H9 (cell line): ENCODE measurements around the gene ADAMTS16. TPM values are rescaled to one million over a fixed set of nuclear protein-coding genes. Genes with fewer than 3 reads are reported as not detected.

Experiments used
- DNase-seq: peaks from one replicate; pipeline ENCODE4 v3.0.0-alpha.2; 2017
- H2AFZ ChIP-seq: one replicate; pipeline ENCODE4 v1.6.1; 2013; ENCODE audit warnings: mild to moderate bottlenecking, low read length, control low read depth, moderate library complexity
- H2AK5ac ChIP-seq: 2 replicates; pipeline ENCODE4 v1.6.1; 2013; ENCODE audit warnings: low read length, control low read depth, mixed read lengths; ENCODE audit not compliant: insufficient read length
- H2BK120ac ChIP-seq: one replicate; pipeline ENCODE4 v1.6.1; 2013; ENCODE audit warnings: low read depth, mild to moderate bottlenecking, low read length, control low read depth, inconsistent platforms; ENCODE audit not compliant: poor library complexity, severe bottlenecking
- H2BK12ac ChIP-seq: 2 replicates; pipeline ENCODE4 v1.6.1; 2013; ENCODE audit warnings: low read length, control low read depth, mixed read lengths, low read depth; ENCODE audit not compliant: insufficient read length
- H2BK15ac ChIP-seq: 2 replicates; pipeline ENCODE4 v1.6.1; 2013; ENCODE audit warnings: low read depth, low read length, control low read depth
- H2BK20ac ChIP-seq: one replicate; pipeline ENCODE4 v1.6.1; 2013; ENCODE audit warnings: low read depth, mild to moderate bottlenecking, low read length, control low read depth, inconsistent platforms; ENCODE audit not compliant: poor library complexity, severe bottlenecking
- H2BK5ac ChIP-seq: 2 replicates; pipeline ENCODE4 v1.6.1; 2013; ENCODE audit warnings: low read length, control low read depth, mixed read lengths; ENCODE audit not compliant: insufficient read length
- H3K14ac ChIP-seq: 2 replicates; pipeline ENCODE4 v1.6.1; 2013; ENCODE audit warnings: low read length, control low read depth; ENCODE audit not compliant: insufficient read depth
- H3K18ac ChIP-seq: 2 replicates; pipeline ENCODE4 v1.6.1; 2013; ENCODE audit warnings: low read depth, mild to moderate bottlenecking, mixed read lengths, low read length, control low read depth; ENCODE audit not compliant: insufficient read length
- H3K23ac ChIP-seq: 2 replicates; pipeline ENCODE4 v1.6.1; 2013; ENCODE audit warnings: low read length, control low read depth, mixed read lengths, low read depth; ENCODE audit not compliant: insufficient read length
- H3K23me2 ChIP-seq: 2 replicates; pipeline ENCODE4 v1.6.1; 2013; ENCODE audit warnings: low read depth, mild to moderate bottlenecking, mixed read lengths, low read length, control low read depth; ENCODE audit not compliant: insufficient read length, poor library complexity, severe bottlenecking
- H3K27ac ChIP-seq: 2 replicates; pipeline ENCODE4 v1.5.1; 2013; ENCODE audit warnings: low read length, control low read depth, mixed read lengths, low read depth; ENCODE audit not compliant: insufficient read length
- H3K27me3 ChIP-seq: 2 replicates; pipeline ENCODE4 v1.6.1; 2013; ENCODE audit warnings: low read length, control low read depth, inconsistent platforms; ENCODE audit not compliant: insufficient read depth
- H3K4ac ChIP-seq: 2 replicates; pipeline ENCODE4 v1.6.1; 2013; ENCODE audit warnings: low read depth, mild to moderate bottlenecking, control low read depth, inconsistent platforms, low read length, moderate library complexity
- H3K4me1 ChIP-seq: 2 replicates; pipeline ENCODE4 v1.6.1; 2013; ENCODE audit warnings: low read length, control low read depth, inconsistent platforms; ENCODE audit not compliant: insufficient read depth
- H3K4me2 ChIP-seq: 2 replicates; pipeline ENCODE4 v1.6.1; 2013; ENCODE audit warnings: low read length, control low read depth, mixed read lengths; ENCODE audit not compliant: insufficient read length, insufficient read depth
- H3K56ac ChIP-seq: 2 replicates; pipeline ENCODE4 v1.6.1; 2013; ENCODE audit warnings: low read depth, mild to moderate bottlenecking, mixed read lengths, low read length, control low read depth; ENCODE audit not compliant: insufficient read length
- H3K79me1 ChIP-seq: 2 replicates; pipeline ENCODE4 v1.6.1; 2013; ENCODE audit warnings: low read depth, mild to moderate bottlenecking, moderate library complexity, low read length, control low read depth, inconsistent platforms; ENCODE audit not compliant: insufficient read depth, poor library complexity, severe bottlenecking
- H3K79me2 ChIP-seq: 2 replicates; pipeline ENCODE4 v1.6.1; 2013; ENCODE audit warnings: low read length, control low read depth, inconsistent platforms; ENCODE audit not compliant: insufficient read depth
- H3K9ac ChIP-seq: 2 replicates; pipeline ENCODE4 v1.6.1; 2013; ENCODE audit warnings: low read length, control low read depth, mixed read lengths; ENCODE audit not compliant: insufficient read length; ENCODE audit errors: extremely low read depth
- H3K9me3 ChIP-seq: one replicate; pipeline ENCODE4 v1.6.1; 2013; ENCODE audit warnings: low read depth, low read length, inconsistent platforms; ENCODE audit not compliant: control insufficient read depth
- H3T11ph ChIP-seq: one replicate; pipeline ENCODE4 v1.6.1; 2013; ENCODE audit warnings: mild to moderate bottlenecking, low read length, control low read depth, inconsistent platforms
- H4K20me1 ChIP-seq: one replicate; pipeline ENCODE4 v1.6.1; 2013; ENCODE audit not compliant: control insufficient read depth, insufficient read length, insufficient read depth
- H4K5ac ChIP-seq: 2 replicates; pipeline ENCODE4 v1.6.1; 2013; ENCODE audit warnings: low read depth, mild to moderate bottlenecking, mixed read lengths, low read length, control low read depth; ENCODE audit not compliant: insufficient read length
- H4K8ac ChIP-seq: replicated peaks from 2 replicates; pipeline ENCODE4 v1.6.1; 2013; ENCODE audit warnings: low read length, control low read depth, mixed read lengths, low read depth; ENCODE audit not compliant: insufficient read length
- H4K91ac ChIP-seq: 2 replicates; pipeline ENCODE4 v1.6.1; 2013; ENCODE audit warnings: low read depth, mild to moderate bottlenecking, moderate library complexity, mixed read lengths, low read length, control low read depth; ENCODE audit not compliant: insufficient read length
- H3K27ac Mint-ChIP-seq, 3 experiments: 2 replicates in 2 of 3; 3 replicates in 1 of 3; pipeline ENCODE4 v1.8.0; 2020 to 2021; ENCODE audit warnings: mixed read lengths in 3 of 3, mild to moderate bottlenecking in 1 of 3, moderate library complexity in 1 of 3
- H3K27me3 Mint-ChIP-seq: 2 replicates; pipeline ENCODE4 v1.8.0; 2021; ENCODE audit warnings: low read depth, mild to moderate bottlenecking, moderate library complexity, mixed read lengths
- H3K36me3 Mint-ChIP-seq, 3 experiments: 2 replicates in 2 of 3; 3 replicates in 1 of 3; pipeline ENCODE4 v1.8.0; 2020 to 2021; ENCODE audit warnings: low read depth in 3 of 3, mixed read lengths in 3 of 3; ENCODE audit not compliant: insufficient read depth in 1 of 3
- H3K4me1 Mint-ChIP-seq, 2 experiments: 2 replicates each; pipeline ENCODE4 v1.8.0; 2020; ENCODE audit warnings: mixed read lengths in 2 of 2
- H3K4me3 Mint-ChIP-seq, 2 experiments: 2 replicates in 1 of 2; 3 replicates in 1 of 2; pipeline ENCODE4 v1.8.0; 2020 to 2021; ENCODE audit warnings: mild to moderate bottlenecking in 2 of 2, mixed read lengths in 2 of 2, moderate library complexity in 1 of 2
- H3K9me3 Mint-ChIP-seq, 2 experiments: 2 replicates in 1 of 2; 3 replicates in 1 of 2; pipeline ENCODE4 v1.8.0; 2020; ENCODE audit warnings: mild to moderate bottlenecking in 2 of 2, mixed read lengths in 2 of 2, moderate library complexity in 1 of 2
- WGBS: extraction: QIAGEN DNeasy Blood & Tissue Kit; methylation state at CpG from one replicate; pipeline ENCODE4 v1.1.7; 2013; ENCODE audit warnings: missing lambda C conversion rate, low lambda C conversion rate, mixed read lengths; ENCODE audit not compliant: insufficient read length; ENCODE audit errors: extremely low coverage; 5-methylcytosine and 5-hydroxymethylcytosine counted together
- total RNA-seq: library from RNA; stranded (reverse); gene quantifications from 2 replicates; pipeline ENCODE4 v1.2.1, GENCODE V29; 2021
- TF ChIP-seq, protein P1 (sequence below): fragments of 200-600 bp; sonication (generic); conservative IDR thresholded peaks from 3 replicates; pipeline ENCODE4 v1.8.0; 2021; ENCODE audit warnings: antibody characterized with exemption, mild to moderate bottlenecking

Gene ADAMTS16
- total RNA-seq, 1 experiment from 2014 or later = 4.5 TPM

- Histone ChIP-seq H3K23me2 (no peaks in the 10 kb centered on the region), H3K79me1 (no peaks in the 10 kb centered on the region), H2BK15ac (no peak overlapping the region), H3K9ac (no peak overlapping the region), H3K4me1 (peaks cover 8% of the 10 kb centered on the region; the same call in 1 of the 2 replicates), H2BK120ac (no peak overlapping the region), H2AK5ac (no peak overlapping the region), H2BK12ac (no peak overlapping the region), H2BK20ac (no peak overlapping the region), H3K9me3 (no peaks in the 10 kb centered on the region), H4K20me1 (no peaks in the 10 kb centered on the region), H3K27me3 (no peaks in the 10 kb centered on the region), H3K79me2 (no peaks in the 10 kb centered on the region), H3T11ph (no peak overlapping the region), H3K4ac (no peak overlapping the region), H2AFZ (peak overlapping the region; percentile 2), H4K8ac (no peak overlapping the region), H3K4me2 (no peak overlapping the region), H2BK5ac (no peak overlapping the region), H3K14ac (no peak overlapping the region), H3K23ac (no peak overlapping the region), H3K56ac (no peak overlapping the region), H3K18ac (no peak overlapping the region), H4K5ac (no peak overlapping the region), H3K27ac (no peak overlapping the region), H4K91ac (no peak overlapping the region)
- WGBS = no CpG with 5 or more reads among the region's 15 CpGs
- peak; percentile 72 for DNase-seq
- Mint-ChIP-seq H3K9me3 (no peaks in the 10 kb centered on the region), H3K27me3 (peaks cover 2% of the 10 kb centered on the region; the same call in 1 of the 2 replicates), H3K4me1 (peaks cover 31 to 37% of the 10 kb centered on the region in 2 experiments), H3K4me3 (no peak overlapping the region; a peak in 1 of 5 replicates), H3K36me3 (0 out of 7 replicates have a peak, but pooled peaks cover 0 to 2% (median 0%) of the 10 kb centered on the region in 3 experiments), H3K27ac (peak overlapping the region; percentile 10 to 78 (median 34); a peak in 4 of 7 replicates)
- TF ChIP-seq, protein P1, sequence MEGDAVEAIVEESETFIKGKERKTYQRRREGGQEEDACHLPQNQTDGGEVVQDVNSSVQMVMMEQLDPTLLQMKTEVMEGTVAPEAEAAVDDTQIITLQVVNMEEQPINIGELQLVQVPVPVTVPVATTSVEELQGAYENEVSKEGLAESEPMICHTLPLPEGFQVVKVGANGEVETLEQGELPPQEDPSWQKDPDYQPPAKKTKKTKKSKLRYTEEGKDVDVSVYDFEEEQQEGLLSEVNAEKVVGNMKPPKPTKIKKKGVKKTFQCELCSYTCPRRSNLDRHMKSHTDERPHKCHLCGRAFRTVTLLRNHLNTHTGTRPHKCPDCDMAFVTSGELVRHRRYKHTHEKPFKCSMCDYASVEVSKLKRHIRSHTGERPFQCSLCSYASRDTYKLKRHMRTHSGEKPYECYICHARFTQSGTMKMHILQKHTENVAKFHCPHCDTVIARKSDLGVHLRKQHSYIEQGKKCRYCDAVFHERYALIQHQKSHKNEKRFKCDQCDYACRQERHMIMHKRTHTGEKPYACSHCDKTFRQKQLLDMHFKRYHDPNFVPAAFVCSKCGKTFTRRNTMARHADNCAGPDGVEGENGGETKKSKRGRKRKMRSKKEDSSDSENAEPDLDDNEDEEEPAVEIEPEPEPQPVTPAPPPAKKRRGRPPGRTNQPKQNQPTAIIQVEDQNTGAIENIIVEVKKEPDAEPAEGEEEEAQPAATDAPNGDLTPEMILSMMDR = peak; percentile 58
Observed at GRCh38 chr5:5340206-5340729, 200.1 kb downstream of the ADAMTS16 start.
